ENCODE results near the gene COL5A1. TPM values are rescaled to one million over a fixed set of nuclear protein-coding genes. Genes with fewer than 3 reads are reported as not detected.

Gene COL5A1
- total and polyA plus RNA-seq, 2 experiments from 2014 or later: 2.5 to 13.1 TPM

GRCh38 chr9:134757216-134757975 lies 115.8 kb downstream of the COL5A1 start:
- H3K27me3 Mint-ChIP-seq (ENCODE audit: insufficient read depth, low read depth, poor library complexity): peaks cover 8% of the 10 kb centered on the region
- H3K36me3 ChIP-seq (ENCODE audit: insufficient read depth): no peaks in the 10 kb centered on the region
- no peak overlapping the region for H3K27ac ChIP-seq (ENCODE audit: low read depth)
- DNase-seq (ENCODE audit: low spot score) (no peak), ATAC-seq (no peak)
- peaks cover 9% of the 10 kb centered on the region for H3K9me3 Mint-ChIP-seq
- no peaks in the 10 kb centered on the region for H3K4me1 ChIP-seq (ENCODE audit: insufficient read depth)
- H3K4me3 Mint-ChIP-seq: no peak overlapping the region
- no peaks in the 10 kb centered on the region for H3F3A ChIP-seq (replicated peaks; ENCODE audit: low read depth)
- H3K9me2 ChIP-seq (ENCODE audit: insufficient read depth): no peaks in the 10 kb centered on the region
- no peak overlapping the region for H3K27ac Mint-ChIP-seq
- H3K79me2 ChIP-seq (replicated peaks; ENCODE audit: insufficient read depth): no peaks in the 10 kb centered on the region
- no peak overlapping the region for H2AFZ ChIP-seq
- no peak overlapping the region for H3K4me2 ChIP-seq
- no peak for TF ChIP-seq POLR2AphosphoS5 (IDR thresholded peaks at IDR 0.05; ENCODE audit: low read depth)
- no peak for TF ChIP-seq ETS1 (IDR thresholded peaks at IDR 0.05)
- no peak for TF ChIP-seq REST (IDR thresholded peaks at IDR 0.05; ENCODE audit: unreplicated experiment)
- no peaks in the 10 kb centered on the region for H3K27me3 ChIP-seq (ENCODE audit: insufficient read depth)
- H3K4me1 Mint-ChIP-seq: no peaks in the 10 kb centered on the region
- H4K20me1 ChIP-seq (replicated peaks; ENCODE audit: insufficient read depth): no peaks in the 10 kb centered on the region
- no peak overlapping the region for H3K4me3 ChIP-seq
- peaks cover 8% of the 10 kb centered on the region; the same call in 2 of the 3 replicates for H3K36me3 Mint-ChIP-seq (ENCODE audit: low read depth)

GRCh38 chr9:134758949-134759607 lies 117.5 kb downstream of the COL5A1 start:
- Mint-ChIP-seq H3K36me3 (ENCODE audit: low read depth) (peaks cover 8% of the 10 kb centered on the region; the same call in 2 of the 3 replicates), H3K9me3 (peaks cover 9% of the 10 kb centered on the region), H3K4me1 (no peaks in the 10 kb centered on the region), H3K4me3 (no peak overlapping the region), H3K27me3 (ENCODE audit: insufficient read depth, low read depth, poor library complexity) (peaks cover 9% of the 10 kb centered on the region), H3K27ac (peak overlapping the region; percentile 50; the same call in 1 of the 2 replicates)
- H3F3A ChIP-seq (replicated peaks; ENCODE audit: low read depth): no peaks in the 10 kb centered on the region
- H2AFZ ChIP-seq: no peak overlapping the region
- H4K20me1 ChIP-seq (replicated peaks; ENCODE audit: insufficient read depth): no peaks in the 10 kb centered on the region
- no peaks in the 10 kb centered on the region for H3K4me1 ChIP-seq (ENCODE audit: insufficient read depth)
- no peaks in the 10 kb centered on the region for H3K9me2 ChIP-seq (ENCODE audit: insufficient read depth)
- no peaks in the 10 kb centered on the region for H3K27me3 ChIP-seq (ENCODE audit: insufficient read depth)
- H3K4me2 ChIP-seq: no peak overlapping the region
- no peak overlapping the region for H3K4me3 ChIP-seq
- DNase-seq (ENCODE audit: low spot score) (no peak), ATAC-seq (no peak)
- no peak overlapping the region for H3K27ac ChIP-seq (ENCODE audit: low read depth)
- H3K36me3 ChIP-seq (ENCODE audit: insufficient read depth): no peaks in the 10 kb centered on the region
- H3K79me2 ChIP-seq (replicated peaks; ENCODE audit: insufficient read depth): no peaks in the 10 kb centered on the region
- TF ChIP-seq ETS1 (IDR thresholded peaks at IDR 0.05): no peak
- no peak for TF ChIP-seq CTCF (conservative IDR thresholded peaks at IDR 0.05; ENCODE audit: low read depth in 2 of 2)
- no peak for TF ChIP-seq ZNF114 (CRISPR knock-in tag; IDR thresholded peaks at IDR 0.05)
- TF ChIP-seq REST (IDR thresholded peaks at IDR 0.05; ENCODE audit: unreplicated experiment): no peak
- TF ChIP-seq EZH2phosphoT487 (IDR thresholded peaks at IDR 0.05; ENCODE audit: unreplicated experiment): no peak
- TF ChIP-seq EZH2 (IDR thresholded peaks at IDR 0.05; ENCODE audit: low read depth, unreplicated experiment): no peak
- no peak for TF ChIP-seq POLR2AphosphoS5 (IDR thresholded peaks at IDR 0.05; ENCODE audit: low read depth)
- no peak for TF ChIP-seq JUNB (IDR thresholded peaks at IDR 0.05; ENCODE audit: unreplicated experiment)

All from GM23338 (cell line).